IMR-90 (cell line): ENCODE measurements around the gene LDLRAD4.

Experiments used
- BHLHE40 ChIP-seq: fragments of 150-350 bp; IDR thresholded peaks from 2 replicates; pipeline ENCODE4 v1.6.1; 2016; ENCODE audit warnings: mild to moderate bottlenecking, low read depth, low read length
- CEBPB ChIP-seq: IDR thresholded peaks from 2 replicates; pipeline ENCODE4 v1.6.1; 2012; ENCODE audit warnings: low read depth, low read length, improper control_type of control experiment
- FOS ChIP-seq: fragments of 150-350 bp; IDR thresholded peaks from 2 replicates; pipeline ENCODE4 v1.6.1; 2016; ENCODE audit warnings: low read depth, low read length
- MAFK ChIP-seq: IDR thresholded peaks from 2 replicates; pipeline ENCODE4 v1.6.1; 2012; ENCODE audit warnings: low read depth, low read length, improper control_type of control experiment
- MXI1 ChIP-seq: IDR thresholded peaks from 2 replicates; pipeline ENCODE4 v1.6.1; 2012; ENCODE audit warnings: low read depth, mild to moderate bottlenecking, low read length, moderate library complexity, borderline replicate concordance
- POLR2A ChIP-seq: IDR thresholded peaks from 2 replicates; pipeline ENCODE4 v1.6.1; 2012; ENCODE audit warnings: mild to moderate bottlenecking, low read depth, low read length
- RAD21 ChIP-seq: IDR thresholded peaks from 2 replicates; pipeline ENCODE4 v1.6.1; 2012; ENCODE audit warnings: low read length, improper control_type of control experiment
- RCOR1 ChIP-seq: IDR thresholded peaks from 2 replicates; pipeline ENCODE4 v1.6.1; 2012; ENCODE audit warnings: mild to moderate bottlenecking, low read length, improper control_type of control experiment; ENCODE audit not compliant: insufficient replicate concordance
- SMC3 ChIP-seq: fragments of 150-350 bp; IDR thresholded peaks from 2 replicates; pipeline ENCODE4 v1.6.1; 2016; ENCODE audit warnings: low read depth, mild to moderate bottlenecking, antibody characterized with exemption, low read length, moderate library complexity
- TF ChIP-seq, protein P1 (sequence below): conservative IDR thresholded peaks from 2 replicates; pipeline ENCODE4 v1.5.1; 2012; ENCODE audit warnings: mild to moderate bottlenecking, low read depth, low read length, improper control_type of control experiment

DNA sequence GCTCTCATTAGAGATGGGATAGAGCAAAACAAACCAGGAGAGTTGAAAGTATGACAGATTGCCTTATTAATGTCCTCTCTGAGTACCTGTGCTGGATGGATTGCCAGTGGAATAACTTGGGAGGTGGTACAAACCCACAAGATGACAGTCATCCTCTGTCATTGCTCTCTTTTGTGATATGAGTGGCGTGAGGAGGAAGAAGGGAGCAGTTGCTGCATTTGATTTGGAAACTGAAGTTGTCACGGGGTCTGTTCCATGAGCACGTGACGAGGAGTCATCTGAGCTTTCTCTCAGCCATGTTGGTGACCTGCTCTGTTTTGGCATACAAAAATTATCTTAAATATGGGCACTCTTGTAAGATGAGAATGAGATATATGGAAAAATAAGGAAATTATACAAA is 302.9 kb downstream of the LDLRAD4 start:
- TF ChIP-seq MAFK (no peak), POLR2A (no peak), MXI1 (no peak), RCOR1 (no peak), BHLHE40 (no peak), SMC3 (no peak), FOS (no peak), RAD21 (no peak), CEBPB (no peak)
- TF ChIP-seq, protein P1, sequence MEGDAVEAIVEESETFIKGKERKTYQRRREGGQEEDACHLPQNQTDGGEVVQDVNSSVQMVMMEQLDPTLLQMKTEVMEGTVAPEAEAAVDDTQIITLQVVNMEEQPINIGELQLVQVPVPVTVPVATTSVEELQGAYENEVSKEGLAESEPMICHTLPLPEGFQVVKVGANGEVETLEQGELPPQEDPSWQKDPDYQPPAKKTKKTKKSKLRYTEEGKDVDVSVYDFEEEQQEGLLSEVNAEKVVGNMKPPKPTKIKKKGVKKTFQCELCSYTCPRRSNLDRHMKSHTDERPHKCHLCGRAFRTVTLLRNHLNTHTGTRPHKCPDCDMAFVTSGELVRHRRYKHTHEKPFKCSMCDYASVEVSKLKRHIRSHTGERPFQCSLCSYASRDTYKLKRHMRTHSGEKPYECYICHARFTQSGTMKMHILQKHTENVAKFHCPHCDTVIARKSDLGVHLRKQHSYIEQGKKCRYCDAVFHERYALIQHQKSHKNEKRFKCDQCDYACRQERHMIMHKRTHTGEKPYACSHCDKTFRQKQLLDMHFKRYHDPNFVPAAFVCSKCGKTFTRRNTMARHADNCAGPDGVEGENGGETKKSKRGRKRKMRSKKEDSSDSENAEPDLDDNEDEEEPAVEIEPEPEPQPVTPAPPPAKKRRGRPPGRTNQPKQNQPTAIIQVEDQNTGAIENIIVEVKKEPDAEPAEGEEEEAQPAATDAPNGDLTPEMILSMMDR, result no peak
